Fibroblast of the aortic adventitia (primary cell): ENCODE data around the gene ZBTB20. TPM values are rescaled to one million over a fixed set of nuclear protein-coding genes. Genes with fewer than 3 reads are reported as not detected.

Experiments
- DNase-seq: peaks from one replicate; pipeline ENCODE4 v3.0.0-alpha.2; 2010; ENCODE audit warnings: low read depth
- H3K4me3 ChIP-seq: 2 replicates; pipeline ENCODE4 v1.5.1; 2011; ENCODE audit warnings: low read depth, mild to moderate bottlenecking, control low read depth, low read length, moderate library complexity
- total RNA-seq: library from RNA; depleted of rRNA; stranded (reverse); fragments of >200 nt; gene quantifications from 2 replicates; pipeline ENCODE4 v1.2.3, GENCODE V29; 2012; ENCODE audit warnings: low replicate concordance
- TF ChIP-seq, protein P1 (sequence below): IDR thresholded peaks from 2 replicates; pipeline ENCODE4 v1.5.1; 2011; ENCODE audit warnings: mild to moderate bottlenecking, low read length, control low read depth, inconsistent platforms; ENCODE audit not compliant: insufficient read depth

Gene ZBTB20
- total RNA-seq, 1 donor: 47.2 TPM

DNA sequence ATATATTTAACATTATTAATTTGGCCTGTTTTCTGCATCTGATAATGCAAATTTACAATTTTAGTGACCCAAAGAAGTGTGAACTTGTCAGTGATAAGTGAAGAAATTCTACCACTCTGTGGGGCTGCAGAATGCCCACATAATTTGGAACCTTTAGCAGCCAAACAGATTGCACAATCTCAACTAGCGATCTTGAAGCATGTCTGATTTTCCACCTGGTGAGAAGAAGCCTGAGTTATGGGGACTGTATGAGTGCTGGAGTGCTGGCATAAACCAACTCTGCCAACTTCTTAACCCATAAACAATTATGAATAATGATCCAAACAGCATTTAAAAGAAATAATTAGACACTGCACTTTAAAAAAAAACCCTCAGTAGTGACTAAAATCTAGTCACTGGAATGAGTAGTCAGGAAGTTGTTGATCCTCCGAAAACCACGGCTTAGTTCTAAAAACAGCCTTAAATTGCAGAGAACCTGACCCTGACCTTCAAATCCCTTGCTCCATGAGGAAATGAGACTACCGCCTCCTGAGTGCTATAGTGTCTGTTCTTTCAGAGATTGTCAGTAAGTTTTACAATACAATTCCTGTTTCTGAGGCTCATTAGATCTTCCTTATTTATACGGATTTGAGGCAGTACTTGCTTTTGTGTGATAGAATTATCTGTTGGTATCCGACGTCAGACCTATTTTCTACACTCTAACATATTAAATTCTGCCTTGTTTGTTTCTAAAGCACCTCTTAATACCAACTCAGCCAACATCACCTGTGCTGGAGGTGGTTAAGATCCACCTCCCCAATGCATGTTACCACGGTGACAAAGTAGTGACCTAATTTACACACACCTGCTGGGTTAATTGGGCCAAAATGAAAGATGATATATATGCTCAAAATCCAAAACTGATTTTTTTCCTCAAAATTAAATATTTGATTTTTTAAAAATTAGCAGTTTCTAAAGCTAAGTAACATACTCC is 267.7 kb downstream of the ZBTB20 start:
- TF ChIP-seq, protein P1, sequence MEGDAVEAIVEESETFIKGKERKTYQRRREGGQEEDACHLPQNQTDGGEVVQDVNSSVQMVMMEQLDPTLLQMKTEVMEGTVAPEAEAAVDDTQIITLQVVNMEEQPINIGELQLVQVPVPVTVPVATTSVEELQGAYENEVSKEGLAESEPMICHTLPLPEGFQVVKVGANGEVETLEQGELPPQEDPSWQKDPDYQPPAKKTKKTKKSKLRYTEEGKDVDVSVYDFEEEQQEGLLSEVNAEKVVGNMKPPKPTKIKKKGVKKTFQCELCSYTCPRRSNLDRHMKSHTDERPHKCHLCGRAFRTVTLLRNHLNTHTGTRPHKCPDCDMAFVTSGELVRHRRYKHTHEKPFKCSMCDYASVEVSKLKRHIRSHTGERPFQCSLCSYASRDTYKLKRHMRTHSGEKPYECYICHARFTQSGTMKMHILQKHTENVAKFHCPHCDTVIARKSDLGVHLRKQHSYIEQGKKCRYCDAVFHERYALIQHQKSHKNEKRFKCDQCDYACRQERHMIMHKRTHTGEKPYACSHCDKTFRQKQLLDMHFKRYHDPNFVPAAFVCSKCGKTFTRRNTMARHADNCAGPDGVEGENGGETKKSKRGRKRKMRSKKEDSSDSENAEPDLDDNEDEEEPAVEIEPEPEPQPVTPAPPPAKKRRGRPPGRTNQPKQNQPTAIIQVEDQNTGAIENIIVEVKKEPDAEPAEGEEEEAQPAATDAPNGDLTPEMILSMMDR: no peak
- H3K4me3 ChIP-seq: no peak overlapping the region
- DNase-seq: peak; percentile 22

DNA sequence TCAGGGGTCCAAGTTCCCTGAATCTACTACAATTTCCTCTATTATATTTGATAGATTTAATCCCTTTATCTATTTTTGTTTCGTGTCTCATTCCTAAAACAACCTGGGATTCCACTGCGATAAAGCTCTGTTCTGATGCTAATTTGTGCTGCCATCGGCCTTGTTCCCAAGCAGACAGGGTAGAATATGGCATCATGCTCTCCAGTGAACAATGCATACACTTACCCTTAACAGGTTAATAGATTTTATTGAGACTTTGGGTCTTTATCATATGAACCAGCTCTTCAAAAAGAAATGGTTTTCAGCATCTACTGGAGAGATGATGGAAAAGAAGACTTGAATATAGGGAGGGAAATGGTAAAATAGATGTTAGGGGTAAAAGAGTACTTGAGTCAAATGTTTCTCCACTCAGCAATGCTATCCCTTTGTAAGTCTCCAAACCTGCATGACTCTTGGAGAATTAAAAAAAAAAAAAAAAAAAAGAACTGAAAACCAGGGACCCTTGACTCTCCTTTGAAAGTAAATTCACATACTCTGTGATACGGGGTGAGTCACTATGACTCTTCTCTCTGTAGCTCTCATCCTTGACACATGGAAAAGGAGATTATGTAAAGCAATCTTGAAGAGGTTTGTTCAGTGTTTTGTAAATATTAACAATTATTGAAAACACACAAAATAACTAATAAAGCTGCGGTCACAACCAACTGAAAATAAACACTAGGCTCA is 268.8 kb downstream of the ZBTB20 start:
- TF ChIP-seq, protein P1: no peak
- no peak overlapping the region for H3K4me3 ChIP-seq
- peak; percentile 20 for DNase-seq

DNA sequence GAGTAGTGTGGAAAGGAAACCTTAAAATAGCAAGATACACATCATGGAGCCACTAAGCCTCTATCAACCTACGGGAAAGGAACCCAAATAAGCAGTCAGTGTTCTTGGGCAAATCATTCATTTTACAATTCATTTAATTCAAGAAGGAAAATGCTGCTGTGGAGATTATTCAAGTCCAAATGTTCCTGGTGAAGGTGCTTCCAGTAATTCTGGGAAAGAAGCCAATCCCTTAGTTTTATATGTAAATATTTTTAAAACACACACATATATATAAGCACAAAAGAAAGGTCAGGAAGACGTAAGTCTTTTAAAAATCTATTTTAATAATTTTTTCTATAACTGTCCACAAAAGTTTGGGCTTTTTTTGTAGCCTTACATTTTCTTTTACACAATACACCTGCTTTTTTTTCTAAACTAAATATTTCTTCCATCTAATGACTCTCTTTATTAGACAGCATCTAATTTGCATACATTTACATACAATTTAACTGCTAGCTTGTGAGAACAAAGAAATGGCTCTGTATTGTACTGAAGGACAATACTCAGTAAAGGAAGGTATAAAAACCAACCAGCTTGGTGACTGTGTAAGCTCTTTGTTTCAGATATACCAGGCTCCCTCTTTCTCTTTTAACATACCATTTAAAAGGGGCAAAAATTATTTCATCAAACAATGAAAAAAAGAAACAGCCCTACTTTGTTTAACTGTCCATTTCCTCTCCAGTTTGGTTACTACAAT is 269.5 kb downstream of the ZBTB20 start:
- TF ChIP-seq, protein P1: no peak
- no peak for DNase-seq
- H3K4me3 ChIP-seq: no peak overlapping the region

DNA sequence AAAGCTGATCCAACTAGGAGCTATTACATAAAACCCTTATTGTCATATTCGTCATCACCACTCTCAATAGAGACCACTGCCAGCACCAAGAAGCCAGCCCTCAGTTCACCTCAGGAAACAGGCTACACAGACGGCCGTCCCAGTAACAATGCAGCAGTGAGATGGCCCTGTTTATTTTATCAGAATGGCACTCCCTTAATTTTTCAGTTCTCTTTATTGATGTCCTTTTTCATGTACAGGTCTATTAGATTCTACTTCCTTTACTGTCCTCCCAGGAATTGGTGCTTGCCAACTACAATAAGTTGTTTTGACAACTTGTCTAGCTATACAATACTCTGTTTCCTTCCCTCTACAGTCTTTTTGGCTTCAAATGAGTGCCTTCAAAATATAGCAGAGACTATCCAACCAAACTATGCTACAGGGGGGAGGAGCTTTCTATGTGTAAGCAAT is 272.5 kb downstream of the ZBTB20 start:
- peak; percentile 37 for DNase-seq
- TF ChIP-seq, protein P1: no peak
- H3K4me3 ChIP-seq: no peak overlapping the region

DNA sequence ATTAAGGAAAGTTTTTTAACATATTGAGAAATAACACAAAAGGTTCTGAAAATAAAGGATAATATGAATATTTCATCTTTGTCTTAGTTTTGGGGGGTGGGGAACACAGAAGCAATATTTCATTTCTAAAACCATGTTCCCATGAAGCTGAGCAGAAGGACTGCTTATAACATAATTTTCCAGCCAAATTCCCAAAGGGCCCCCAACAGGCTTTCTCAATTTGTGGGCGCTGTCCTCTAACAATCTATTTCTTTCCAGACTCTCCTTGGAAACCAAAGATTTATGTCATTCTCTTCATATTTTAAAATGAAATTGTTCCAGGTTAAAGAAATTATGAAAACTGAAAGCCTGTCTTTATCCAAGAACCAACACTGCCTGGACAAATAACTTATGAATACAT is 273.5 kb downstream of the ZBTB20 start:
- no peak for DNase-seq
- TF ChIP-seq, protein P1: no peak
- H3K4me3 ChIP-seq: no peak overlapping the region

DNA sequence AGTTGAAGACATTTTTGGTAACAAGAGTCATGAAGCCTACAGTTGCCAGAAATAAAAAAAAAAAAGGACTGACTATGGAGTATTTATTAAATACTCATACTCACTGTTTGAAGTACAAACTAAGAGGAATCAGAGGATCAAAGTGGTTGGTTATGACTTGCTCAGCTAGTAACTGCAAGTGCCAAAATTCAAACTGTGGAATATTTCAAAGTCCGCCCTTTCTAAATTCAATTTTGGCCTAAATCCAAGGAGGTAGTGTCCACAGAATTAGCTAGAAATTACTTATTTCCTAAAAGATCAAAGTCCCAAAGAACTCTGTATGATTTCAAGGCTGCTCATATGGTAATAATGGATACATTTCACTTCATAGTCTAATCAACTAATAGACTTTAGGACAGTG is 274.5 kb downstream of the ZBTB20 start:
- peak; percentile 13 for DNase-seq
- TF ChIP-seq, protein P1: no peak

More for the DNA sequence above, 274.5 kb downstream of the ZBTB20 start:
- H3K4me3 ChIP-seq: no peak overlapping the region
